ENCODE data around the gene RALGDS. TPM values are rescaled to one million over a fixed set of nuclear protein-coding genes. Genes with fewer than 3 reads are reported as not detected.

RALGDS gene
- total and polyA plus RNA-seq, 2 donors (not counting 1 experiment from before 2014, with no cell fraction given), result 62.4 to 88.0 TPM

DNA sequence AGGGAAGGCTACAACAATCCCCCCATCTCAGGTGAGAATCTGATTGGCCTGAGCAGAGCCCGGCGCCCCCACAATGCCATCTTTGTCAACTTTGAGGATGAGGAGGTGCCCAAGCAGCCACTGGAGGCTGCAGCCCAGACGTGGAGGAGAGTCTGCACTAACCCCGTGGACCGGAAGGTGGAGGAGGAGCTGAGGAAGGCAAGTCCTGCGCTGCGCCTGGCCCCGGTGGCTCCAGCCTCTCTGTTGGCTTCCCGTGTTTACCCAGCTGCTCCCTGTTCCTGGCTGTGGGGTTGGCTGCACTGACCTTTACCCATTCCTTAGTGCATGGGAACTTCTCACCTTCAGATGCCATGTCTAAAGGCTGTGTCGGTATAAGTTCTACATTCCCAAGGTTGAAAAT is 70.3 kb downstream of the RALGDS start:
- POLR2A ChIA-PET, result no interaction called here
- Histone ChIP-seq H3K9me3 (ENCODE audit: control extremely low read depth in 1 of 3, control insufficient read depth in 2 of 3, insufficient read depth in 1 of 3, low read length in 2 of 3) (no peaks in the 10 kb centered on the region), H3K4me3 (ENCODE audit: control extremely low read depth in 1 of 5, extremely low read depth in 1 of 5, insufficient read depth in 1 of 5, low read depth in 2 of 5, low read length in 4 of 5) (no peak overlapping the region), H3K36me3 (replicated peaks in 1 of 2; ENCODE audit: control extremely low read depth in 1 of 2, control insufficient read depth in 1 of 2, extremely low read depth in 1 of 2, insufficient read depth in 2 of 2, low read length in 1 of 2) (peaks cover 0 to 70% of the 10 kb centered on the region in 2 experiments), H2AFZ (ENCODE audit: insufficient read depth, low read depth, low read length, poor library complexity, severe bottlenecking) (no peak overlapping the region), H4K20me1 (ENCODE audit: control insufficient read depth, insufficient read depth, low read length, poor library complexity, severe bottlenecking) (peaks cover 4% of the 10 kb centered on the region), H3K9ac (ENCODE audit: low read length) (no peak overlapping the region), H3K79me2 (ENCODE audit: control insufficient read depth, insufficient read depth, low read length) (no peaks in the 10 kb centered on the region), H3K27ac (ENCODE audit: low read length in 2 of 2) (no peak overlapping the region), H3K4me1 (ENCODE audit: control insufficient read depth in 2 of 2, insufficient read depth in 2 of 2, low read length in 2 of 2) (no peaks in the 10 kb centered on the region), H3K27me3 (replicated peaks in 1 of 4; ENCODE audit: control extremely low read depth in 1 of 4, control insufficient read depth in 3 of 4, insufficient read depth in 4 of 4, low read length in 3 of 4) (no peaks in the 10 kb centered on the region), H3K4me2 (replicated peaks; ENCODE audit: low read depth, low read length, poor library complexity, severe bottlenecking) (no peak overlapping the region)
- DNase-seq, result no peak
- no peak for TF ChIP-seq EZH2 (IDR thresholded peaks at IDR 0.05; ENCODE audit: borderline replicate concordance, insufficient read depth, low read depth, low read length, poor library complexity, severe bottlenecking)
- no peak for TF ChIP-seq CTCF (IDR thresholded peaks at IDR 0.05)
- Mint-ChIP-seq H3K27me3 (no peaks in the 10 kb centered on the region), H3K9me3 (ENCODE audit: insufficient read depth) (no peaks in the 10 kb centered on the region), H3K4me3 (no peak overlapping the region), H3K4me1 (no peaks in the 10 kb centered on the region), H3K27ac (no peak overlapping the region)
- CTCF ChIA-PET, result interaction anchor here (1.1 kb wide), 1 partner anchor 10 kb away, joined by 4 read pairs; no protein-coding TSS in a partner anchor
- intact Hi-C loops (cut with micrococcal nuclease), result no loop called here
- no peak for ATAC-seq (ENCODE audit: low read depth)
- 96% methylated on average over 10 of the region's 10 CpGs for WGBS (ENCODE audit: insufficient coverage)

DNA sequence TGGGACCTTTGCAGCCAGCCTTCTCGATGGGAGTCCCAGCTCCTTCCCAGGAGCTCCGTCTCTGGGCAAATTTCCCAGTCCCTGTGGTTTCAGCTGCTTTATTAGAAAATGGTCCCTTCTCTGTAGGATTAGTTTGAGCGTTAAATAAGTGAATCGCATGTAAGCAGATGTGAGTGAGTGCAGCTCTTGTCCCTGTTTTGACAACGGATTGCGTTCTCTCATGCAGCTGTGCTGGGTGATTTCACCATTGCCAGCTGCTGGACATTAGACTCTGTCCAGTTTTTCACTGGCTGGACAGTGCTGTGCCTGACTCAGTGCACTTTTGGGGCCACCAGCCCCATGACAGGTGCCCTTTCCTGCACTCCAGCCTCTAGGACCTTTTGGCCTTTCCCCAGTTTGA is 70.9 kb downstream of the RALGDS start:
- Histone ChIP-seq H3K79me2 (ENCODE audit: control insufficient read depth, insufficient read depth, low read length) (no peaks in the 10 kb centered on the region), H3K4me3 (ENCODE audit: control extremely low read depth in 1 of 5, extremely low read depth in 1 of 5, insufficient read depth in 1 of 5, low read depth in 2 of 5, low read length in 4 of 5) (no peak overlapping the region), H3K9ac (ENCODE audit: low read length) (no peak overlapping the region), H3K9me3 (ENCODE audit: control extremely low read depth in 1 of 3, control insufficient read depth in 2 of 3, insufficient read depth in 1 of 3, low read length in 2 of 3) (no peaks in the 10 kb centered on the region), H4K20me1 (ENCODE audit: control insufficient read depth, insufficient read depth, low read length, poor library complexity, severe bottlenecking) (peaks cover 4% of the 10 kb centered on the region), H3K27ac (ENCODE audit: low read length in 2 of 2) (no peak overlapping the region), H2AFZ (ENCODE audit: insufficient read depth, low read depth, low read length, poor library complexity, severe bottlenecking) (no peak overlapping the region), H3K4me1 (ENCODE audit: control insufficient read depth in 2 of 2, insufficient read depth in 2 of 2, low read length in 2 of 2) (no peaks in the 10 kb centered on the region), H3K36me3 (replicated peaks in 1 of 2; ENCODE audit: control extremely low read depth in 1 of 2, control insufficient read depth in 1 of 2, extremely low read depth in 1 of 2, insufficient read depth in 2 of 2, low read length in 1 of 2) (peaks cover 0 to 69% of the 10 kb centered on the region in 2 experiments), H3K4me2 (replicated peaks; ENCODE audit: low read depth, low read length, poor library complexity, severe bottlenecking) (no peak overlapping the region), H3K27me3 (replicated peaks in 1 of 4; ENCODE audit: control extremely low read depth in 1 of 4, control insufficient read depth in 3 of 4, insufficient read depth in 4 of 4, low read length in 3 of 4) (no peaks in the 10 kb centered on the region)
- no peak for TF ChIP-seq EZH2 (IDR thresholded peaks at IDR 0.05; ENCODE audit: borderline replicate concordance, insufficient read depth, low read depth, low read length, poor library complexity, severe bottlenecking)
- no peak for TF ChIP-seq CTCF (IDR thresholded peaks at IDR 0.05)
- ChIA-PET CTCF (interaction anchor here (0.7 to 1.1 kb wide), 2 partner anchors 10 to 65 kb away, joined by 3 to 4 read pairs; no protein-coding TSS in a partner anchor), POLR2A (no interaction called here)
- intact Hi-C loops (cut with micrococcal nuclease), result no loop called here
- H3K27ac Mint-ChIP-seq, result no peak overlapping the region
- no peaks in the 10 kb centered on the region for H3K27me3 Mint-ChIP-seq
- no peaks in the 10 kb centered on the region for H3K9me3 Mint-ChIP-seq (ENCODE audit: insufficient read depth)
- over 99% methylated on average over 6 of the region's 6 CpGs for WGBS (ENCODE audit: insufficient coverage)
- no peak overlapping the region for H3K4me3 Mint-ChIP-seq
- H3K4me1 Mint-ChIP-seq, result no peaks in the 10 kb centered on the region
- ATAC-seq (ENCODE audit: low read depth), result no peak
- DNase-seq, result no peak
